Measurements from ENCODE around the gene SV2A.
"Not testable (repeated sequence)": the region's sequence is repeated elsewhere in the genome, so short reads cannot be mapped to it uniquely, and the experiment has no call there.

SV2A gene

GRCh38 chr1:149928401-149928724 lies 10.7 kb upstream of the SV2A start:
- DNase-seq, result no peak

DNA sequence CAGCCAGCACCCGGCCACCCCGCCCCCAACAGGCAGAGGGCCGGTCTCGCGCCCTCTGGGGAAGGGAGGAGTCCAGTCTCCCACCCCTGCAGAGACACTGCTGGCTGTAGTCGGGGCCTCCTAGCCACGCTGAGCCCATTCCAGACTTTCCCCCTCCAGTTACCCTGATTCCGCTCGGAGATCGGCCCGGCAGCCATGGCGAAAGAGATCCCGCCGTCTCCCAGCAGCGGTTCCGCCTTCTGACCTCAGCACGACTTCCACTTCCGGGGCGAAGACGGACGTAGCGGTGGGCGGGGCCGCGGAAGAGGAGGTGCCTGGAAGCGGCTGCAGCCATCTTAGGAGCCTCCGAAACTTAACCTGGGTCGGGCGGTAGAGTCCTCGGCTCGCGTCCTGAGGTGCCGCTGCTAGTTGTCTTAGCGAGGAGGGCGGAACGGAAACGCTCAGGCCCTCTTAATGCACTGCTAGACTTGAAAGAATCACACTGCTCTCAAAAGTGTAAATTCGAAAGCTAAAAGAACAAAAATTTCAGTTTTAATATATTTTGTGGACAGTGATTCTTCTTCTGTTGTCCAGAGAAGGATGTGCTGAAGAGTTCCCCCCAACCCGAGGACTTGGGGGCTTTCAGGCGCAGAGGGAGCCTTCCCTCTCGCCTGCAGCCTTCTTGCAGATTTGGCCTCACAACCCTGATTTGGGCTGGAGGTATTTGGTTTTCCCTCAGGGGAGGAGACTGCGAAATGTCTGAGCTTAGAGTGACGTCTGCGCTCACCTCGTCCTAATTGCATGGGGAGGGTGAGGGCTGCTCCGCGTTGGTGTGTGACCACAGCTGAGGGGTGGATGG lies 10.1 kb upstream of the SV2A start, which contains the start of gene SF3B4:
Gene SF3B4 (minus strand): TSS at position 241 of the 838 bp plus-strand sequence. CDS start 44 bp downstream, at position 197.
- DNase-seq, result peak; percentile 98

GRCh38 chr1:149927056-149927562 lies 9.5 kb upstream of the SV2A start:
- DNase-seq, result no peak

GRCh38 chr1:149926296-149926695 lies 8.7 kb upstream of the SV2A start:
- no peak for DNase-seq

DNA sequence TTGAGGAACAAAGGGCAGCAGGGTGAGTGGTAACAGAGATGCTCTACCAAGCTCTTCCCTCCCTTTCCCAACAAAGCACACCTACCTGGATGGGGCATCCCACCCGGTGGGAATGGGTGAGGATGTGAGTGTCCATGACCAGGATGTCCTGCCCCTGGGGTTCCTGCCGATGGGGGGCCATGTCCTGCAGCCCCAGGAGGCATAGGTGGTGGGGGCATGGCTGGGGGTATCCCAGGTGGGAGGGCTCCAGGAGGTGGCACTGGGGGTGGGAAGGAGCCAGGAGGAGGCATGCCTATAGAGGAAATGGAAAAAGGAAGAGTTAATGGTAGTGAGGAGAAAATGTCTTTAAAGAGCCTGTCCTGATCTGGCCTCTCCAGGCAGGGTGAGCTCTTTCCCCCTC lies 8.1 kb upstream of the SV2A start:
- no peak for DNase-seq

- no peak for DNase-seq
Observed at GRCh38 chr1:149925345-149925744, 7.7 kb upstream of the SV2A start.

GRCh38 chr1:149923626-149924025 lies 6.0 kb upstream of the SV2A start:
- no peak for DNase-seq

DNA sequence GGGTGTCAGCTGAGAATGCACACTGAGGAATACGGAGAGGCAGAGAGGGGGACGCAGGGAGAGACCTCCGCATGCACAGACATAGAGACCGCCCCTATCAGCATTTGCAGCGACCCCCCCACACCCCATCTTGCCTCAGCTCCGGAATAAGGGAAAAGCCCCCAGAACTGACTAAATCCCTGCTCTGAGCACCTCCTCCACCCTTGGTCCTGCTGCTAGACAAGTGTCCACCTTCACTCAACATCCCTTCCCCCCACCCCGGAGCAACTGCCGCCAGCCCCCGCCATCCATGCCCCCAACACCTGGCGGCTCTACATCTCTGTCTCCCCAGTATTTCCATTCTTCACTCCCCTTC lies 769 bp downstream of the SV2A start:
- DNase-seq, result no peak

DNA sequence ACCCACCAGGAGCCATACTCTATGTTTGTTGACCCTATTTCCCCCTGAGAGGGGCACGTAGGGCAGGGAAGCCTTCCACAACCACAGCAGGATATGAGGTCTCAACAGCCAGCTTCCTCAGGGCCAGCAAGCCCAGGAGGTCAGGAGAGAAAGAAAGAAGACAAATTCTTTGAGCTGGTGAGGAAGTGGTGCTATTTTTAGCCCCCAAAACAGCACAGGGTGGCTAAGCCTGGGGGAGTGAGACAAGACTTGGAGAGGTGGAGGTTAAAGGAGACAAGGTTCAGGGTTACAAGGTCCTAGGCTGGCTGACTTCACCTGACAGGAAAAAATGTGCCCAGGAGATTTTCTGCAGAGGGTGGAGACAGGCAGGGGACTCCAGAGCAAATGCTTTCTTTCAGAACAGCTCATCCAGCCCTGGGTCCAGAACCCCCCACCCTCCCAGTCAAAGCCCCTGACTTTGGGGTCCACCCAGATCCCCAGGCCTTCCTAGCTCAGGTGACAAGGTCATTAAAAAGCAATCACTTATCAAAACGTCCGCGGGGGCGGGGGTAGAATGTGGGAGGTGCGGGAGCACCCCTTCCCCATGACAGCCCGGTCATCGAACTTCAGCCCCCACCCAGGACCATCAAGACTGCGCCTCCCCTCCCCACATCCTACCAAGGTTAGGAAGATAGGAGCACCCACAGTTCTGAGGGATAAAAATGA lies 1.3 kb downstream of the SV2A start:
- DNase-seq, result no peak

- no peak for DNase-seq
Observed at GRCh38 chr1:149915429-149916192, 2.0 kb downstream of the SV2A start.

DNA sequence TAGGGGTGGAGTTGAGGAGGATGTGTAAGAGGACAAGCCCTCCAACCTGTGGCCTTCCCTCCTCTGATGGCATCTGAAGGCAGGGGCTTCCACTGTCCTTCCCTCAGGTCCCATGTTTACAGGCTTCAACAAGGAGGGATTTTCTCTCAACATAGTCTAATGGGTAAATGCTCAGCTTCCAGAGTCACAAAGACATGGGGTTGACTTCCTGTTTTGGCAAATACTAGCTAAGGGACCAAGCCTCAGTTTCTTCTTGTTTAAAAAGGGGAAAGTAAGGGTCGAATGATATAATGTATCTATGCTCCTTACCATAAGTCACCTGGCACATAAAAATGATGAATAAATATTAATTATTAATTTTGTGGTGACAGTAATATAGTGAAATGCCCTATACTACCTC lies 3.1 kb downstream of the SV2A start:
- DNase-seq, result no peak

DNA sequence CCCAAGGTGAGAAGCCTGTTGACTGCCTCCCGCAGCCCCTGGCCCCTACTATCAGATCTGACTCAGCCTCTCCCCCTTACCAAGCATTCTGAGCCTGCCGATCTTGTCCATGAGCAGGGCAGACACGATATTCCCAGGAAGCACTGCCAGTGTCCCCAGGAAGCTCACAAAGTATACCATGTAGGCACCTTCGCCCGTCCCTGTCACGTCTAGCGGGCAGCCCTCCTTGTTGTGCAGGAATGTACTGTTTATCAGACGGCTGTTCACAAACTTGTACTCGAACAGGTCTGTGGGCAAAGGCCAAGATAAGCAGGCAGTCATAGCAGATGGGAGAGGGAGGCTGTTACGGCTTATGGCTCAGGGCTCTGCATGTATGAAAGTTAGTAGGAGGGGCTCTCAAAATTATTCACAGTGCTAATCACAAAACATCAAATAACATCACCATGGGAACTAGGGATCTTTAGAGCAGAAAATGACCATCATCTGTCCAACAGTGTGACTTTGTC lies 11.0 kb downstream of the SV2A start:
- DNase-seq, result no peak

GRCh38 chr1:149903836-149904491 lies 13.7 kb downstream of the SV2A start:
- DNase-seq, result no peak

DNA sequence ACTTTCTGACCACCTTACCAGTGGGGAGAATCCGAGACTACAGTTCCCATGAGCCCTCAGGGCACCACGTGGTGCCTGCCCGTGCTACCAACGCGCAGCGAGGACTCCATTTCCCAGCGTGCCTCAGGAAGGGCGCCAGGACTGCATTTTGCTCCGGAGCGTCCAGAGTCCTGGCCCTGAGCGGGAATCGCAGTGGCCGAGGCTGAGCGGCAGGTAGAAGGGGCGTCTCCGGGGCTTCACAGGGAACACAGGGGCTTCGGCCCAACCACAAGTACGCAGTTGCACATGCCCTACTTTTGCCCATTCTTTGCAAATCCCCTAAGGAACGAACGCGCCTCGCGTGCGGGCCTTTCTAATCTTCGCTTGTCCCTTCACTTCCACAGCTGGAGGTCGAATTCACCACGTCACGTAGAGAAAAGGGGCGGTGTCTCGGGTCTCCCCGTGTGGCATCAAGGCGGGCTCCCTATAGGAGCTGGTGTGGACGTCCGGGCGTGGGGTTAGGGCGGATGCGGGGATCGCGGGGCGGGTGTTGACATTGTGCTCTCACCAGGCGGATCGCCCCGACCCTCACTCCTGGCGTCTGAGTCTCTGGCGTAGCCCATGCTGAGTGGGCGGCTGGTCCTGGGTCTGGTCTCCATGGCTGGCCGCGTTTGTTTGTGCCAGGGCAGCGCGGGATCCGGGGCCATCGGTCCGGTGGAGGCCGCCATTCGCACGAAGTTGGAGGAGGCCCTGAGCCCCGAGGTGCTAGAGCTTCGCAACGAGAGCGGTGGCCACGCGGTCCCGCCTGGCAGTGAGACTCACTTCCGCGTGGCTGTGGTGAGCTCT lies 18.0 kb downstream of the SV2A start, which contains the start of gene BOLA1:
Gene BOLA1 (plus strand): TSS at position 109 of the 825 bp plus-strand sequence. CDS start 492 bp downstream, at position 601.
- peak; percentile 69 for DNase-seq

GRCh38 chr1:149896575-149896974 lies 21.1 kb downstream of the SV2A start:
- DNase-seq, result no peak

DNA sequence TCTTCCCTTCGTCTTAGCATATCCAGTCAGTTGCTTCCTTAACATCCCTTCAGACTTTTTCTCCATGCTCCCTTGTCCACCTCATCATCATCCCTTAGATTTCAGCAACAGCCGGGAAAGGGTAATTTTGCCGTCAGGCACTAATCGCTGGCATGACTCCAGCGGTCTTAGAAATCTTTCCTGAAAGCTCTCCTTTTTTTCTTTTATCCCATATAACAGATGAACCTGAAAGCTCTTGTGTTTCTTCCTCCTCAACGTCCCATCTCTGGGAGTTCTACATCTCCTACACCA lies 28.7 kb downstream of the SV2A start:
- DNase-seq, result no peak

- peak; percentile 86 for DNase-seq
Observed at GRCh38 chr1:149888247-149888998, 29.2 kb downstream of the SV2A start.

- DNase-seq, result peak; percentile 100
Observed at GRCh38 chr1:149887456-149888246, 30.0 kb downstream of the SV2A start.

- DNase-seq, result not testable (repeated sequence)
Observed at GRCh38 chr1:149887196-149887455, 30.5 kb downstream of the SV2A start.

GRCh38 chr1:149886396-149887195 lies 31.0 kb downstream of the SV2A start:
- peak; percentile 100 for DNase-seq

Data from NCI-H1694 treated with DMSO at 0.1 percent for 48 hours (cell line).